GM18951 (cell line): ENCODE data around the gene TAS2R10.

Source experiments
- POLR2A ChIP-seq: IDR thresholded peaks from 4 replicates; pipeline ENCODE4 v1.6.1; 2011; ENCODE audit warnings: mild to moderate bottlenecking; ENCODE audit not compliant: insufficient read length, insufficient read depth; ENCODE audit errors: extremely low read depth
- in situ Hi-C: fragments of 300-500 bp; cut with MboI; formaldehyde crosslinking; loops from one replicate; pipeline ENCODE4 v1.12.0; 2022; ENCODE audit warnings: low sequenced_read_pairs, mixed read lengths, inconsistent platforms; ENCODE audit not compliant: unreplicated experiment

TAS2R10 gene

GRCh38 chr12:10826258-10826657 is at the start of gene TAS2R10:
Gene TAS2R10 (minus strand): TSS chr12:10826358. CDS start chr12:10826269, 89 bp downstream.
- TF ChIP-seq POLR2A = no peak
- in situ Hi-C loops = no loop called here

- no peak for TF ChIP-seq POLR2A
- in situ Hi-C loops = no loop called here
These were observed 47.2 kb upstream of the TAS2R10 start for GRCh38 chr12:10873378-10873777.

- in situ Hi-C loops = no loop called here
- TF ChIP-seq POLR2A = no peak
These were observed 41.2 kb upstream of the TAS2R10 start for GRCh38 chr12:10867381-10867780.

- in situ Hi-C loops = no loop called here
- TF ChIP-seq POLR2A = no peak
These were observed 37.5 kb upstream of the TAS2R10 start for GRCh38 chr12:10863512-10864218.

- TF ChIP-seq POLR2A = no peak
- in situ Hi-C loops = no loop called here
These were observed 35.2 kb upstream of the TAS2R10 start for GRCh38 chr12:10861366-10861765.

GRCh38 chr12:10855807-10856206 is 29.6 kb upstream of the TAS2R10 start:
- no peak for TF ChIP-seq POLR2A
- in situ Hi-C loops = no loop called here

GRCh38 chr12:10853776-10854175 is 27.6 kb upstream of the TAS2R10 start:
- in situ Hi-C loops = no loop called here
- TF ChIP-seq POLR2A = no peak

- no peak for TF ChIP-seq POLR2A
- in situ Hi-C loops = no loop called here
These were observed 25.2 kb upstream of the TAS2R10 start for GRCh38 chr12:10851243-10851858.

- in situ Hi-C loops = no loop called here
- TF ChIP-seq POLR2A = no peak
These were observed 23.3 kb upstream of the TAS2R10 start, which contains the start of gene PRR4 for GRCh38 chr12:10849425-10849878. Gene PRR4 (minus strand): TSS chr12:10849475. CDS start chr12:10849437, 38 bp downstream.

- no peak for TF ChIP-seq POLR2A
- in situ Hi-C loops = no loop called here
These were observed 21.6 kb upstream of the TAS2R10 start for GRCh38 chr12:10847744-10848143.

- in situ Hi-C loops = no loop called here
These were observed 16.7 kb upstream of the TAS2R10 start for GRCh38 chr12:10842862-10843261.

GRCh38 chr12:10838461-10838860 is 12.3 kb upstream of the TAS2R10 start:
- no peak for TF ChIP-seq POLR2A
- in situ Hi-C loops = no loop called here

More at GRCh38 chr12:10842862-10843261, 16.7 kb upstream of the TAS2R10 start:
- TF ChIP-seq POLR2A = no peak

- in situ Hi-C loops = no loop called here
- no peak for TF ChIP-seq POLR2A
These were observed 3.8 kb upstream of the TAS2R10 start for GRCh38 chr12:10829994-10830393.

GRCh38 chr12:10824957-10825356 is 1.2 kb downstream of the TAS2R10 start:
- no peak for TF ChIP-seq POLR2A
- in situ Hi-C loops = no loop called here
